HG03039 (cell line): ENCODE data around the gene A2ML1.
A peak's percentile ranks its signal among the peaks of the same experiment; 100 is the strongest.
"Not testable (repeated sequence)": the region's sequence is repeated elsewhere in the genome, so short reads cannot be mapped to it uniquely, and the experiment has no call there.

ENCODE experiments used
- ATAC-seq: cut with Tn5 transposase; IDR thresholded peaks from one replicate; pipeline ENCODE4 v1.9.1; 2021; ENCODE audit warnings: mild to moderate bottlenecking, moderate library complexity; ENCODE audit not compliant: unreplicated experiment

Gene A2ML1

GRCh38 chr12:8904665-8905064 lies 82.2 kb downstream of the A2ML1 start:
- ATAC-seq = no peak

GRCh38 chr12:8905546-8905945 lies 83.1 kb downstream of the A2ML1 start:
- no peak for ATAC-seq

GRCh38 chr12:8906266-8907180 lies 84.1 kb downstream of the A2ML1 start:
- no peak for ATAC-seq

GRCh38 chr12:8907513-8907912 lies 85.1 kb downstream of the A2ML1 start:
- ATAC-seq = no peak

GRCh38 chr12:8909752-8910151 lies 87.3 kb downstream of the A2ML1 start:
- ATAC-seq = no peak

- ATAC-seq = no peak
Measured at GRCh38 chr12:8911606-8912268, 89.3 kb downstream of the A2ML1 start.

- no peak for ATAC-seq
Measured at GRCh38 chr12:8912914-8913313, 90.5 kb downstream of the A2ML1 start.

- ATAC-seq = no peak
Measured at GRCh38 chr12:8913702-8914032, 91.2 kb downstream of the A2ML1 start.

- peak; percentile 66 for ATAC-seq
Measured at GRCh38 chr12:8914033-8914715, 91.8 kb downstream of the A2ML1 start, which contains the start of gene PHC1. PHC1 (plus strand) TSS chr12:8914509; CDS start chr12:8917678, 3,169 bp downstream.

GRCh38 chr12:8914716-8915526 lies 92.5 kb downstream of the A2ML1 start:
- ATAC-seq = peak; percentile 51

GRCh38 chr12:8916154-8916553 lies 93.7 kb downstream of the A2ML1 start:
- ATAC-seq = no peak

GRCh38 chr12:8917031-8917430 lies 94.6 kb downstream of the A2ML1 start:
- ATAC-seq = no peak

- ATAC-seq = no peak
Measured at GRCh38 chr12:8917751-8918150, 95.3 kb downstream of the A2ML1 start.

- not testable (repeated sequence) for ATAC-seq
Measured at GRCh38 chr12:8919643-8920042, 97.2 kb downstream of the A2ML1 start.

GRCh38 chr12:8922544-8922943 lies 100.1 kb downstream of the A2ML1 start:
- no peak for ATAC-seq
